Fibroblast of upper back skin (primary cell): Measurements from ENCODE around the gene IL1RAPL1.

Experiments
- DNase-seq: peaks from one replicate; pipeline ENCODE4 v3.0.0-alpha.2; 2013

Gene IL1RAPL1

DNA sequence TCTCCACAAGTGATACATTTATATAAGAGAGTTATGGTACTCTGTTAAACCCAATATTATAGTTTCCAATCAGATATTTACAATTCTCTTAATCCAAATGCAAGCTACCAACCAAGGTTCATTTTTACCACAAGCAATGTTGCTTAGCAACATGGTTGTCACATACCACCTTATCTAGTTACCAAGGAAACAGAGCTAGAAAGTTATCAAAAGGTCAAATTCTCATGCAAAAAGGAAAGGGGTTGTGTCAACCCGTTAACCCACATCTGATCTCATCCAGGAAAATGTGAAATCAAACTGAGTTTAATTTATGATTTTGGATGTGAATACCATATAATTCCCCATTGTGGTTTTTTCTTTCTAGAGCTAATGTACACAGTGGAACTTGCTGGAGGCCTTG lies 1354.0 kb downstream of the IL1RAPL1 start:
- no peak for DNase-seq

DNA sequence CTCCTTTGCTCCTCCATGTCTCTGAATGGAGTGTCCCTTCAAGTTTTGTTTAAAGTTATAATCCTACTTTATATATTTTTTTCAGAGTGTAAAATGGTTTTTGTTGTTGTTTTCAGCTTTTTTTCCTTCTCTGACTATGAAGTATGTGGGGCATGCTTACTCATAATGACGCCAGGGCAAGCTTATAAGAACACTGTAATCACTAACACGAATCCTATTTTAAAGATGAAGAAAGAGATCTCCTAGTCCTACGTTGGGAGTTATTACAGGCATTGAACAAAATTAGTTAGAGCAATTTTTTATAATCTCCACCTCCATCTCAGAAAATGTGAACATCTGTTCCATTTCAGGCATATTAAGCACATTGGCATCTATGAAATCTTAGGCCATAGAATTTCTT lies 1360.0 kb downstream of the IL1RAPL1 start:
- no peak for DNase-seq

DNA sequence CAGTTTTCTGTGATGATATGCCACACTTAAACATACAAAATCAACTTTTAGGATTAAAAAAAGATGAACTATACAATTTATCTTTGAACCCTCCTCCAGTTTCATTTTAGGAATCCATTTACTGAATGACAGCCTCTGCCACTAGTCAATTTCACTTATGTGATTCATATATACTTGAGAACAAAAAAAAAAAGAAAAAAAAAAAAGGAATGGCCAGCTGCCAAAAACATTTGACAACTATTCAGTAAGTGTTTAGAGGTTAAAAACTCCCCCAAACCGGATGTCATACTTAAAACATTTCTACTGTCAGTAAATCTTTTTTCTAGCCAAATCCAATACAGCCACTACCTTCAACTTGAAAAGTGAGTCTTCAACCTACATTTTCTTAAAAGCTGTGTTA lies 1361.4 kb downstream of the IL1RAPL1 start:
- DNase-seq = peak; percentile 71

DNA sequence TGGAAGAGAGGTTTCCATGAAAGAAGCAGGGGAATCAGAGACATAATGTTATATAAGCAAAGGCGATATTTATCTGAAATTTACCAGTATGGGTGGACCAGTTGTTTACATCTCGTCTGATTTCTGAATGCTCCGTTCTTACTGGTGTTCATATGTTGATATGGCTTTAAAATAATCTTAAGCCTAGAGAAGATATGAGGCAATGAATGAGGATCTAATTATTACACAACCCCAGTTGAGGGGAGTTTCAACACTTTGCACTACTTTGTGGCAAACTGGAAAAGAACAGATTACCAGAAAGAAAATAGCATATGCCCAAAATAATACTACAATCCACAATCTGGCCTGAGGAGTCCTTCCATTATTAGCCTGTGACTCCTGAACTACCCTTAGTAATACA lies 1364.8 kb downstream of the IL1RAPL1 start:
- no peak for DNase-seq

DNA sequence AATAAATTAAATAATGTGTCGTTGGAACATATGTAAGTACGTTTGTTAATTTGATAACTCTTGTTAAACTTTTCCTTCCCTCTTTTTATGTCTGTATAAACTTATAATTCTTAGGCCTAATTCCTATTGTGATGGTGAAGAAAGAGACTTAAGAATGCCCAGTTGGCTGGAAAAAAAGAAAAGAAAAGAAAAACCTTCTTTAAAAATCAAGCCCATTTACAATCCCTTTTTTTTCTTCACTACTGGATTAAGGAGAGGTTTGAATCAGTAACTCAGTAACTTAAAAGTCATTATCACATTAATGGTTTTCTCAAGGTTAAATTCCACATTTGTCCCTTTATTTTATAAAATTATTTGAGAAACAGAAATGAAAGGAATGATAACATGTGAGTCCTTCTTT lies 1374.8 kb downstream of the IL1RAPL1 start:
- DNase-seq = no peak

DNA sequence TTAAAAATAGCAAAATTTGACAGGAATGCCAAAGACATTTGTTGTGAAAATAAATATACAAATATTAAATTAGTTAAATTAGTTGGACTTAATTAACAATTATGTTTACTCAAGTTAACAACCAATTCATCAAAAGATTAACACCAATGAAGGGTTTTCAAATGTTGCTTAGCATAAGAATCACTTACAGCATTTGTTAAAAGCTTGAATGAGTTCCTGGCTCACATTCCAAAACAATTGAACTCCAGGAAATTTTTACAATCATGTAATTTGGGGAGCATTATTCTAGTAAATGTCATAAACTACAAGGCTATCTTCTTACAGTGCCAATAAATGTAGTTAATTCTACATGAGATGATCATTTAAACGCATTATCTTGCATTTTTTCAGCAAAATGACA lies 1378.4 kb downstream of the IL1RAPL1 start:
- no peak for DNase-seq

DNA sequence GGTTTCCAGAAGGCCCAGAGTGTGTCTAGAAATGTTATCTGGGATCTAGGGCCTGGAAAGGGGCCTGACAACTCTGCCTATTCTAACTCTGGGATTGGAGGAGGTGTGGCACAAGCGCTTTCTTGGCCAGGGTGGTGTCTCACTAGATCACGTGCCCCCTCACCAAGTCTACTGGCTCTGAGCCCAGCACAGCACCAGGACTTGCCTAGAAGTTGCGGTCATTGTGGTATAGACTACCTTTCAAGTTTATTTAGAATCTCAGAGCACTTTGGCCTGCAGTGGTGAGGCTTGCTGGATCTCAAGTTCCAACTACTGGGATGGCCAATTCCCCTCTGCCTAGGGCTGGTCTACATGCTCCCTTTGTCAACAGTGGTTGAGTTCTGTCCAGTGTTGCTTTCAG lies 1404.8 kb downstream of the IL1RAPL1 start:
- DNase-seq = no peak

DNA sequence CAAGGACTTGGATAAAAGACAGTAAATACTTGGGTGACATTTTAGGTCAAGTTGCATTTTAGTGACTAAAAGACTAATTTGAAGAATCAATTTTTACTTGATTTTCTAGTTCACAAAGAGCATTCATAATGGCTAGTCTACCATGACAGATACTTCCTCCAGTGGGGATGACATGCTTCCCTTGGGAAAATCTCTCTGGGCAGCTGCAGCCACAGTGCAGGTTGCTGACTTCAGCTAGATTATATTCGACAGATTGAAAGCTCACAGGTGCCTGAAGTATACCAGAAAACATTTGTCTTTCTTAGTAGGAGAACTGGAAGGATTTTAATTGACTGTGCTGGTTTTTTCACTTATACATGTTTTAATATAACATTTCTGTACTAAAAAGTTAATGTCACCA lies 1418.6 kb downstream of the IL1RAPL1 start:
- DNase-seq = no peak
